Hepatic stellate cell (primary cell): Measurements from ENCODE around the gene GPR142.
"Not testable (repeated sequence)": the region's sequence is repeated elsewhere in the genome, so short reads cannot be mapped to it uniquely, and the experiment has no call there.

Source experiments
- DNase-seq: peaks from one replicate; pipeline ENCODE4 v3.0.0; 2011; ENCODE audit warnings: low spot score

GPR142 gene

GRCh38 chr17:74393346-74393942 is 26.1 kb downstream of the GPR142 start:
- no peak for DNase-seq

- DNase-seq, result no peak
These were observed 27.1 kb downstream of the GPR142 start for GRCh38 chr17:74394275-74394950.

GRCh38 chr17:74394977-74395376 is 27.7 kb downstream of the GPR142 start:
- DNase-seq, result no peak

GRCh38 chr17:74396567-74396966 is 29.3 kb downstream of the GPR142 start:
- no peak for DNase-seq

- no peak for DNase-seq
These were observed 34.7 kb downstream of the GPR142 start for GRCh38 chr17:74402048-74402447.

- no peak for DNase-seq
These were observed 36.3 kb downstream of the GPR142 start for GRCh38 chr17:74403512-74404137.

- no peak for DNase-seq
These were observed 36.9 kb downstream of the GPR142 start for GRCh38 chr17:74404218-74404617.

- no peak for DNase-seq
These were observed 37.5 kb downstream of the GPR142 start for GRCh38 chr17:74404789-74405188.

GRCh38 chr17:74405311-74405710 is 38.0 kb downstream of the GPR142 start:
- DNase-seq, result not testable (repeated sequence)

GRCh38 chr17:74407384-74407783 is 40.1 kb downstream of the GPR142 start:
- DNase-seq, result no peak

GRCh38 chr17:74408262-74408661 is 41.0 kb downstream of the GPR142 start:
- DNase-seq, result no peak

GRCh38 chr17:74408815-74409214 is 41.5 kb downstream of the GPR142 start:
- DNase-seq, result no peak

- no peak for DNase-seq
These were observed 42.7 kb downstream of the GPR142 start for GRCh38 chr17:74410001-74410443.

- DNase-seq, result no peak
These were observed 45.3 kb downstream of the GPR142 start for GRCh38 chr17:74412581-74412980.

GRCh38 chr17:74413491-74413890 is 46.2 kb downstream of the GPR142 start:
- DNase-seq, result no peak

- no peak for DNase-seq
These were observed 47.2 kb downstream of the GPR142 start for GRCh38 chr17:74414510-74414909.

- DNase-seq, result no peak
These were observed 48.5 kb downstream of the GPR142 start for GRCh38 chr17:74415608-74416396.

- DNase-seq, result no peak
These were observed 50.1 kb downstream of the GPR142 start for GRCh38 chr17:74417178-74418045.

GRCh38 chr17:74419928-74420411 is 52.7 kb downstream of the GPR142 start:
- no peak for DNase-seq
